ENCODE results near the gene PPIF.

DNA sequence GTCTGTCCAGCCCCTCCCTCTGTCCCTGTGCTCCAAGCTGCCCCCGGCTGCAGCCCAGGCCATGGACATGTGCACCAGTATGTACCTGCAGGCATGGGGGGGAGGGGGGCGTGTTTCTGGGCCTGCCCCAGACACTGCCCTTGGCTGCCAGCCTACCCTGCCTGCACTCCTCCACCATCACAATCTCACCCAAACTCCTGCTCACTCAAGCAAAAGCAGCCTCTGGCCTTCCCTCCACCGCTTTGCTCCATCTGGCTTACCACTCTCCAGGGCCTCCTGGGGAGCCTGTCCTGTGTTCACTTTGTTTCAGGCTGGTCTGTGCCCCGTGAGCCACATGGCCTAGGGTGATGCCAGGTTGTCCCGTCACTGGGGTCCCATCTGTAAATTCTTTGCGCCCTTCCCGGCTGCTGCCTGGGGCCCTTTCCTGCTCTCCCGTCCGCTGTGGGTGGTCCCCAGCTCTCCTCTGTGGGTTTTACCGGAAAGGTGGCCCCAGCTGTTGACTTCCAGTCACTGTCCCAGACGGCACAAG is 33.3 kb upstream of the PPIF start:
- TF ChIP-seq CTCF (IDR thresholded peaks at IDR 0.05; ENCODE audit: low read depth, low read length, poor library complexity, severe bottlenecking) (no peak), EZH2phosphoT487 (IDR thresholded peaks at IDR 0.05; ENCODE audit: borderline replicate concordance, low read length) (no peak)
